Measurements from ENCODE around the gene CCDC192.
"Not testable (repeated sequence)": the region's sequence is repeated elsewhere in the genome, so short reads cannot be mapped to it uniquely, and the experiment has no call there.

Gene CCDC192

GRCh38 chr5:127700237-127700766 is 2.9 kb upstream of the CCDC192 start:
- no peak for FAIRE-seq

GRCh38 chr5:127702434-127702833 is 757 bp upstream of the CCDC192 start:
- no peak for FAIRE-seq

GRCh38 chr5:127705120-127705892 is 2.1 kb downstream of the CCDC192 start:
- FAIRE-seq, result no peak

- FAIRE-seq, result no peak
Observed at GRCh38 chr5:127706691-127707090, 3.5 kb downstream of the CCDC192 start.

- no peak for FAIRE-seq
Observed at GRCh38 chr5:127707209-127707608, 4.0 kb downstream of the CCDC192 start.

GRCh38 chr5:127713083-127713482 is 9.9 kb downstream of the CCDC192 start:
- not testable (repeated sequence) for FAIRE-seq

GRCh38 chr5:127718181-127718580 is 15.0 kb downstream of the CCDC192 start:
- FAIRE-seq, result no peak

- no peak for FAIRE-seq
Observed at GRCh38 chr5:127723571-127723970, 20.4 kb downstream of the CCDC192 start.

- peak; percentile 84 for FAIRE-seq
Observed at GRCh38 chr5:127725673-127726072, 22.5 kb downstream of the CCDC192 start.

GRCh38 chr5:127732963-127733362 is 29.8 kb downstream of the CCDC192 start:
- FAIRE-seq, result no peak

- not testable (repeated sequence) for FAIRE-seq
Observed at GRCh38 chr5:127739348-127739747, 36.2 kb downstream of the CCDC192 start.

- no peak for FAIRE-seq
Observed at GRCh38 chr5:127739807-127740384, 36.7 kb downstream of the CCDC192 start.

- no peak for FAIRE-seq
Observed at GRCh38 chr5:127741412-127741811, 38.2 kb downstream of the CCDC192 start.

- FAIRE-seq, result no peak
Observed at GRCh38 chr5:127744241-127744640, 41.0 kb downstream of the CCDC192 start.

GRCh38 chr5:127746756-127747155 is 43.6 kb downstream of the CCDC192 start:
- FAIRE-seq, result no peak

- FAIRE-seq, result not testable (repeated sequence)
Observed at GRCh38 chr5:127752503-127753265, 49.5 kb downstream of the CCDC192 start.

GRCh38 chr5:127754259-127754658 is 51.1 kb downstream of the CCDC192 start:
- no peak for FAIRE-seq

GRCh38 chr5:127754706-127755105 is 51.5 kb downstream of the CCDC192 start:
- no peak for FAIRE-seq

GRCh38 chr5:127757576-127757975 is 54.4 kb downstream of the CCDC192 start:
- no peak for FAIRE-seq

- FAIRE-seq, result no peak
Observed at GRCh38 chr5:127758766-127759283, 55.6 kb downstream of the CCDC192 start.

GRCh38 chr5:127761869-127762268 is 58.7 kb downstream of the CCDC192 start:
- FAIRE-seq, result no peak

GRCh38 chr5:127762412-127762811 is 59.2 kb downstream of the CCDC192 start:
- FAIRE-seq, result no peak

- no peak for FAIRE-seq
Observed at GRCh38 chr5:127766676-127767335, 63.6 kb downstream of the CCDC192 start.

All from colon (tissue), 2 donors.